SK-N-SH (cell line): ENCODE measurements around the gene FBP1. TPM values are rescaled to one million over a fixed set of nuclear protein-coding genes. Genes with fewer than 3 reads are reported as not detected.

Experiments
- CTCF ChIA-PET: fragments of 300-600, 350-600 bp; formaldehyde crosslinking; extraction: SDS; loops from one replicate; lab custom pipeline; 2021; lab: Yijun Ruan, JAX
- POLR2A ChIA-PET: fragments of 350-600 bp; sonication (Branson Sonifier 250); formaldehyde crosslinking; extraction: SDS; loops from one replicate; lab custom pipeline; 2020; ENCODE audit warnings: antibody characterized with exemption, inconsistent platforms; lab: Yijun Ruan, JAX
- DNase-seq: peaks from one replicate; pipeline ENCODE4 v3.0.0; 2012
- H2AFZ ChIP-seq: fragments of 200-600 bp; sonication (generic); 2 replicates; pipeline ENCODE4 v1.8.1; 2016; ENCODE audit warnings: antibody characterized with exemption, mild to moderate bottlenecking, low read depth
- H3F3A ChIP-seq: fragments of 200-600 bp; sonication (generic); replicated peaks from 2 replicates; pipeline ENCODE3; 2016; ENCODE audit warnings: antibody characterized with exemption, mild to moderate bottlenecking; ENCODE audit not compliant: insufficient read depth
- H3K27ac ChIP-seq, 2 experiments: fragments of 200-500 bp in 1 of 2; fragments of 200-600 bp in 1 of 2; sonication (Bioruptor generic) in 1 of 2; sonication (generic), shearing (Covaris generic) in 1 of 2; 2 replicates each; pipeline versions ENCODE4 v1.5.1 to v1.6.1; 2014 to 2016; ENCODE audit warnings: low read depth in 2 of 2, inconsistent platforms in 1 of 2, low read length in 1 of 2, mild to moderate bottlenecking in 1 of 2, mixed read lengths in 1 of 2
- H3K27me3 ChIP-seq: fragments of 200-600 bp; sonication (generic), shearing (Covaris generic); 2 replicates; pipeline ENCODE4 v1.6.1; 2016; ENCODE audit warnings: mixed run types; ENCODE audit not compliant: insufficient read depth
- H3K36me3 ChIP-seq, 2 experiments: fragments of 200-500 bp in 1 of 2; fragments of 200-600 bp in 1 of 2; sonication (Bioruptor generic) in 1 of 2; sonication (generic) in 1 of 2; replicated peaks in 1 of 2; 2 replicates each; pipeline versions ENCODE3 to v1.5.1; 2014 to 2016; ENCODE audit warnings: low read length in 1 of 2, mild to moderate bottlenecking in 1 of 2; ENCODE audit not compliant: insufficient read depth in 2 of 2, control insufficient read depth in 1 of 2
- H3K4me1 ChIP-seq, 2 experiments: fragments of 200-500 bp in 1 of 2; fragments of 200-600 bp in 1 of 2; sonication (Bioruptor generic) in 1 of 2; sonication (generic), shearing (Covaris generic) in 1 of 2; 2 replicates each; pipeline versions ENCODE4 v1.5.1 to v1.6.1; 2014 to 2016; ENCODE audit warnings: low read depth in 1 of 2, low read length in 1 of 2, mixed run types in 1 of 2; ENCODE audit not compliant: insufficient read depth in 2 of 2, control insufficient read depth in 1 of 2
- H3K4me2 ChIP-seq: fragments of 200-600 bp; sonication (generic), shearing (Covaris generic); 2 replicates; pipeline ENCODE4 v1.6.1; 2017; ENCODE audit warnings: mixed run types
- H3K4me3 ChIP-seq, 2 experiments: fragments of 200-500 bp in 1 of 2; fragments of 200-600 bp in 1 of 2; sonication (Bioruptor generic) in 1 of 2; sonication (generic), shearing (Covaris generic) in 1 of 2; 2 replicates each; pipeline versions ENCODE4 v1.5.1 to v1.8.1; 2014 to 2016; ENCODE audit warnings: low read depth in 2 of 2, inconsistent platforms in 1 of 2, low read length in 1 of 2, mild to moderate bottlenecking in 1 of 2, mixed read lengths in 1 of 2, moderate library complexity in 1 of 2
- H3K79me2 ChIP-seq: fragments of 200-600 bp; sonication (generic); 2 replicates; pipeline ENCODE4 v1.8.1; 2017; ENCODE audit warnings: mild to moderate bottlenecking; ENCODE audit not compliant: insufficient read depth
- H3K9ac ChIP-seq: fragments of 200-600 bp; sonication (generic); 2 replicates; pipeline ENCODE4 v1.6.1; 2017; ENCODE audit warnings: mixed run types
- H3K9me2 ChIP-seq: fragments of 200-600 bp; sonication (generic); 2 replicates; pipeline ENCODE4 v1.6.1; 2017; ENCODE audit warnings: mixed run types
- H3K9me3 ChIP-seq: fragments of 200-600 bp; sonication (generic); 2 replicates; pipeline ENCODE4 v1.6.1; 2017; ENCODE audit warnings: mixed run types, mild to moderate bottlenecking, moderate library complexity
- H4K20me1 ChIP-seq: fragments of 200-600 bp; sonication (generic); 2 replicates; pipeline ENCODE4 v1.6.1; 2017; ENCODE audit warnings: mild to moderate bottlenecking, mixed run types; ENCODE audit not compliant: insufficient read depth
- CTCF ChIP-seq: fragments of 200-600 bp; sonication (generic); IDR thresholded peaks from 2 replicates; pipeline ENCODE4 v1.6.1; 2017; ENCODE audit warnings: antibody characterized with exemption, mild to moderate bottlenecking, moderate library complexity
- FOSL2 ChIP-seq: IDR thresholded peaks from 2 replicates; pipeline ENCODE4 v1.4.0; 2012; ENCODE audit warnings: low read depth, mild to moderate bottlenecking, moderate library complexity, borderline replicate concordance
- GABPA ChIP-seq: IDR thresholded peaks from 2 replicates; pipeline ENCODE4 v1.4.0; 2012; ENCODE audit warnings: low read depth, mild to moderate bottlenecking
- IRF3 ChIP-seq: fragments of 150-350 bp; IDR thresholded peaks from 2 replicates; pipeline ENCODE4 v1.6.1; 2016; ENCODE audit warnings: mild to moderate bottlenecking, low read depth, low read length
- MAX ChIP-seq: IDR thresholded peaks from 2 replicates; pipeline ENCODE4 v1.4.0; 2012; ENCODE audit warnings: low read depth
- MEF2A ChIP-seq: IDR thresholded peaks from 2 replicates; pipeline ENCODE4 v1.4.0; 2012; ENCODE audit warnings: low read depth, borderline replicate concordance
- NFIC ChIP-seq: IDR thresholded peaks from 2 replicates; pipeline ENCODE4 v1.4.0; 2012; ENCODE audit warnings: borderline replicate concordance
- NRF1 ChIP-seq: IDR thresholded peaks from 2 replicates; pipeline ENCODE4 v1.6.1; 2012; ENCODE audit warnings: low read depth, mild to moderate bottlenecking, low read length
- SIN3A ChIP-seq: IDR thresholded peaks from 2 replicates; pipeline ENCODE4 v1.6.1; 2012; ENCODE audit warnings: low read depth, mild to moderate bottlenecking, low read length, moderate library complexity, borderline replicate concordance
- TAF1 ChIP-seq: IDR thresholded peaks from 2 replicates; pipeline ENCODE4 v1.6.1; 2012; ENCODE audit warnings: low read depth, mild to moderate bottlenecking, low read length, moderate library complexity, borderline replicate concordance
- TEAD4 ChIP-seq: IDR thresholded peaks from 2 replicates; pipeline ENCODE4 v1.4.0; 2012; ENCODE audit warnings: mild to moderate bottlenecking, borderline replicate concordance; ENCODE audit not compliant: insufficient read depth
- USF1 ChIP-seq: IDR thresholded peaks from 2 replicates; pipeline ENCODE4 v1.4.0; 2012; ENCODE audit warnings: low read depth, borderline replicate concordance
- WGBS: methylation state at CpG from one replicate; pipeline ENCODE4 v1.1.6; 2017; ENCODE audit warnings: low lambda C conversion rate; 5-methylcytosine and 5-hydroxymethylcytosine counted together
- polyA plus RNA-seq, 3 experiments: library from polyadenylated mRNA; depleted of rRNA; stranded (reverse); fragments of >200 nt; gene quantifications; 2 replicates each; pipeline ENCODE4 v1.2.3, GENCODE V29; 2012

Gene FBP1
- polyA plus RNA-seq, 1 of the 3 experiments (the other 2 are of a cell fraction), result not detected

GRCh38 chr9:94577036-94577435, 62.3 kb downstream of the FBP1 start:
- no peak for DNase-seq
- no peak overlapping the region for H2AFZ ChIP-seq
- WGBS, result 0% methylated on average over 1 of the region's 1 CpG

More at GRCh38 chr9:94577036-94577435, 62.3 kb downstream of the FBP1 start:
- Histone ChIP-seq H3K4me2 (no peak overlapping the region), H3K79me2 (no peaks in the 10 kb centered on the region), H3K36me3 (no peaks in the 10 kb centered on the region), H3F3A (no peaks in the 10 kb centered on the region), H4K20me1 (no peaks in the 10 kb centered on the region), H3K9me2 (no peaks in the 10 kb centered on the region), H3K27ac (no peak overlapping the region; a peak in 1 of 4 replicates), H3K9ac (no peak overlapping the region), H3K27me3 (no peaks in the 10 kb centered on the region; the same call in 1 of the 2 replicates), H3K4me1 (peaks cover 0 to 2% of the 10 kb centered on the region in 2 experiments; a peak in 2 of 4 replicates), H3K9me3 (no peaks in the 10 kb centered on the region), H3K4me3 (no peak overlapping the region)
- CTCF ChIA-PET, result no interaction called here
- TF ChIP-seq MAX (no peak), NRF1 (no peak), TAF1 (no peak), NFIC (no peak), FOSL2 (no peak), CTCF (no peak), USF1 (no peak), MEF2A (no peak), IRF3 (no peak), SIN3A (no peak), TEAD4 (no peak), GABPA (no peak)
- POLR2A ChIA-PET, result no interaction called here
